Activated CD4-positive, alpha-beta memory T cell treated with anti-CD3 and anti-CD28 coated beads for 36 hours (primary cell): Measurements from ENCODE around the gene STK39. TPM values are rescaled to one million over a fixed set of nuclear protein-coding genes. Genes with fewer than 3 reads are reported as not detected.
"Not testable (repeated sequence)": the region's sequence is repeated elsewhere in the genome, so short reads cannot be mapped to it uniquely, and the experiment has no call there.

Experiments
- CTCF ChIA-PET: fragments of 350-600 bp; sonication (Branson Sonifier 250); formaldehyde crosslinking; loops from one replicate; lab custom pipeline; 2021; ENCODE audit warnings: antibody characterized with exemption, inconsistent platforms; lab: Charles Lee
- POLR2A ChIA-PET: fragments of 350-600 bp; sonication (Branson Sonifier 250); formaldehyde crosslinking; loops from one replicate; lab custom pipeline; 2021; ENCODE audit warnings: antibody characterized with exemption; lab: Charles Lee
- DNase-seq: peaks from one replicate; pipeline ENCODE4 v3.0.0-alpha.2; 2020
- H3K27ac Mint-ChIP-seq: one replicate; pipeline ENCODE4 v1.8.0; 2021; ENCODE audit warnings: mixed read lengths
- H3K27me3 Mint-ChIP-seq: one replicate; pipeline ENCODE4 v1.8.0; 2021; ENCODE audit warnings: mixed read lengths
- H3K36me3 Mint-ChIP-seq: one replicate; pipeline ENCODE4 v1.8.0; 2021; ENCODE audit warnings: mixed read lengths
- H3K4me1 Mint-ChIP-seq: one replicate; pipeline ENCODE4 v1.8.0; 2021; ENCODE audit warnings: low read depth, mixed read lengths
- H3K4me3 Mint-ChIP-seq: one replicate; pipeline ENCODE4 v1.8.0; 2021; ENCODE audit warnings: mild to moderate bottlenecking, mixed read lengths
- H3K9me3 Mint-ChIP-seq: one replicate; pipeline ENCODE4 v1.8.0; 2021; ENCODE audit warnings: mixed read lengths
- intact Hi-C: fragments of 100-400 bp; cut with micrococcal nuclease; formaldehyde crosslinking; loops from one replicate; pipeline ENCODE4 v1.15.1; 2023
- total RNA-seq, 2 experiments: library from RNA; stranded (reverse); gene quantifications; one replicate each; pipeline ENCODE4 v1.2.3, GENCODE V29; 2021

Gene STK39
- total RNA-seq, 2 experiments from 2014 or later, result 53.8 to 55.4 TPM

GRCh38 chr2:168138374-168138773 is 109.0 kb downstream of the STK39 start:
- ChIA-PET POLR2A (no interaction called here), CTCF (interaction anchor here (0.6 to 1.2 kb wide), 2 partner anchors 20 to 489 kb away, joined by 3 read pairs; no protein-coding TSS in a partner anchor)
- H3K4me3 Mint-ChIP-seq, result no peak overlapping the region
- no peaks in the 10 kb centered on the region for H3K27me3 Mint-ChIP-seq
- no peak for DNase-seq
- H3K36me3 Mint-ChIP-seq, result peaks cover 18% of the 10 kb centered on the region
- H3K9me3 Mint-ChIP-seq, result no peaks in the 10 kb centered on the region
- intact Hi-C loops, result loop anchor here (5.0 to 10.0 kb wide), 2 partner anchors 184 to 616 kb away; no protein-coding TSS in a partner anchor
- H3K4me1 Mint-ChIP-seq, result peaks cover 19% of the 10 kb centered on the region
- no peak overlapping the region for H3K27ac Mint-ChIP-seq

- Mint-ChIP-seq H3K9me3 (no peaks in the 10 kb centered on the region), H3K4me3 (no peak overlapping the region), H3K36me3 (peaks cover 25% of the 10 kb centered on the region), H3K4me1 (peaks cover 19% of the 10 kb centered on the region), H3K27me3 (no peaks in the 10 kb centered on the region), H3K27ac (peak overlapping the region; percentile 78)
- no peak for DNase-seq
- intact Hi-C loops, result loop anchor here (5.0 to 10.0 kb wide), 2 partner anchors 185 to 617 kb away; no protein-coding TSS in a partner anchor
- ChIA-PET POLR2A (no interaction called here), CTCF (interaction anchor here (0.6 to 1.2 kb wide), 5 partner anchors 18 to 664 kb away, joined by 3 to 5 read pairs (median 3); no protein-coding TSS in a partner anchor)
Observed at GRCh38 chr2:168137510-168138180, 109.8 kb downstream of the STK39 start.

GRCh38 chr2:168136392-168136977 is 110.9 kb downstream of the STK39 start:
- intact Hi-C loops, result loop anchor here (1.0 to 10.0 kb wide), 4 partner anchors 108 to 618 kb away; no protein-coding TSS in a partner anchor
- no peaks in the 10 kb centered on the region for H3K9me3 Mint-ChIP-seq
- no peaks in the 10 kb centered on the region for H3K27me3 Mint-ChIP-seq
- no peak for DNase-seq
- peaks cover 19% of the 10 kb centered on the region for H3K4me1 Mint-ChIP-seq
- ChIA-PET CTCF (interaction anchor here (0.6 to 1.6 kb wide), 4 partner anchors 12 to 200 kb away, joined by 3 to 11 read pairs (median 4); partner anchors contain the start of gene STK39), POLR2A (interaction anchor here (0.6 kb wide), 2 partner anchors 16 to 555 kb away, joined by 3 to 5 read pairs; no protein-coding TSS in a partner anchor)
- H3K27ac Mint-ChIP-seq, result no peak overlapping the region
- peaks cover 30% of the 10 kb centered on the region for H3K36me3 Mint-ChIP-seq
- H3K4me3 Mint-ChIP-seq, result no peak overlapping the region

GRCh38 chr2:168135630-168136029 is 111.8 kb downstream of the STK39 start:
- H3K4me1 Mint-ChIP-seq, result peaks cover 19% of the 10 kb centered on the region
- ChIA-PET POLR2A (interaction anchor here (0.6 kb wide), 2 partner anchors 17 to 556 kb away, joined by 3 to 5 read pairs; no protein-coding TSS in a partner anchor), CTCF (interaction anchor here (0.6 to 1.6 kb wide), 6 partner anchors 13 to 201 kb away, joined by 3 to 11 read pairs (median 4); partner anchors contain the start of gene STK39)
- no peak for DNase-seq
- no peak overlapping the region for H3K4me3 Mint-ChIP-seq
- intact Hi-C loops, result loop anchor here (1.0 to 10.0 kb wide), 4 partner anchors 109 to 619 kb away; no protein-coding TSS in a partner anchor
- H3K27me3 Mint-ChIP-seq, result no peaks in the 10 kb centered on the region
- no peaks in the 10 kb centered on the region for H3K9me3 Mint-ChIP-seq
- peaks cover 30% of the 10 kb centered on the region for H3K36me3 Mint-ChIP-seq
- H3K27ac Mint-ChIP-seq, result no peak overlapping the region

- H3K9me3 Mint-ChIP-seq, result no peaks in the 10 kb centered on the region
- intact Hi-C loops, result loop anchor here (5.0 to 10.0 kb wide), 2 partner anchors 187 to 620 kb away; no protein-coding TSS in a partner anchor
Observed at GRCh38 chr2:168135121-168135520, 112.3 kb downstream of the STK39 start.

GRCh38 chr2:168134485-168134884 is 112.9 kb downstream of the STK39 start:
- Mint-ChIP-seq H3K36me3 (peaks cover 35% of the 10 kb centered on the region), H3K4me3 (no peak overlapping the region), H3K4me1 (peaks cover 19% of the 10 kb centered on the region), H3K27me3 (no peaks in the 10 kb centered on the region), H3K27ac (no peak overlapping the region), H3K9me3 (no peaks in the 10 kb centered on the region)
- intact Hi-C loops, result loop anchor here (10.0 kb wide), 1 partner anchor 620 kb away; no protein-coding TSS in a partner anchor
- CTCF ChIA-PET, result interaction anchor here (0.7 kb wide), 1 partner anchor 202 kb away, joined by 3 read pairs; no protein-coding TSS in a partner anchor
- no peak for DNase-seq
- POLR2A ChIA-PET, result no interaction called here

More at GRCh38 chr2:168135121-168135520, 112.3 kb downstream of the STK39 start:
- no peak for DNase-seq
- Mint-ChIP-seq H3K27me3 (no peaks in the 10 kb centered on the region), H3K36me3 (peaks cover 31% of the 10 kb centered on the region), H3K27ac (no peak overlapping the region), H3K4me1 (peaks cover 19% of the 10 kb centered on the region), H3K4me3 (no peak overlapping the region)
- ChIA-PET POLR2A (no interaction called here), CTCF (interaction anchor here (0.7 to 1.6 kb wide), 2 partner anchors 26 to 202 kb away, joined by 4 to 11 read pairs; no protein-coding TSS in a partner anchor)

- POLR2A ChIA-PET, result no interaction called here
- intact Hi-C loops, result loop anchor here (10.0 kb wide), 1 partner anchor 622 kb away; no protein-coding TSS in a partner anchor
- no peak for DNase-seq
- Mint-ChIP-seq H3K27ac (no peak overlapping the region), H3K4me3 (no peak overlapping the region), H3K36me3 (peaks cover 33% of the 10 kb centered on the region), H3K9me3 (no peaks in the 10 kb centered on the region), H3K4me1 (peaks cover 9% of the 10 kb centered on the region), H3K27me3 (no peaks in the 10 kb centered on the region)
- CTCF ChIA-PET, result interaction anchor here (1.2 kb wide), 1 partner anchor 13 kb away, joined by 7 read pairs; no protein-coding TSS in a partner anchor
Observed at GRCh38 chr2:168132389-168132788, 115.0 kb downstream of the STK39 start.

GRCh38 chr2:168130346-168130745 is 117.0 kb downstream of the STK39 start:
- H3K27ac Mint-ChIP-seq, result no peak overlapping the region
- H3K36me3 Mint-ChIP-seq, result peaks cover 33% of the 10 kb centered on the region

GRCh38 chr2:168127371-168127770 is 120.0 kb downstream of the STK39 start:
- Mint-ChIP-seq H3K4me1 (peaks cover 2% of the 10 kb centered on the region), H3K27me3 (no peaks in the 10 kb centered on the region), H3K36me3 (peaks cover 39% of the 10 kb centered on the region), H3K27ac (no peak overlapping the region), H3K4me3 (no peak overlapping the region), H3K9me3 (no peaks in the 10 kb centered on the region)
- ChIA-PET CTCF (interaction anchor here (2.4 kb wide), 1 partner anchor 8 kb away, joined by 18 read pairs; no protein-coding TSS in a partner anchor), POLR2A (no interaction called here)
- no peak for DNase-seq
- intact Hi-C loops, result no loop called here

More at GRCh38 chr2:168130346-168130745, 117.0 kb downstream of the STK39 start:
- POLR2A ChIA-PET, result no interaction called here
- no peaks in the 10 kb centered on the region for H3K27me3 Mint-ChIP-seq
- CTCF ChIA-PET, result interaction anchor here (1.7 kb wide), 1 partner anchor 11 kb away, joined by 9 read pairs; no protein-coding TSS in a partner anchor
- no peak overlapping the region for H3K4me3 Mint-ChIP-seq
- DNase-seq, result no peak
- no peaks in the 10 kb centered on the region for H3K4me1 Mint-ChIP-seq
- no peaks in the 10 kb centered on the region for H3K9me3 Mint-ChIP-seq
- intact Hi-C loops, result loop anchor here (10.0 kb wide), 1 partner anchor 624 kb away; no protein-coding TSS in a partner anchor

GRCh38 chr2:168122210-168122609 is 125.2 kb downstream of the STK39 start:
- H3K4me1 Mint-ChIP-seq, H3K4me3 Mint-ChIP-seq, intact Hi-C loops, CTCF ChIA-PET, POLR2A ChIA-PET, H3K27me3 Mint-ChIP-seq, H3K27ac Mint-ChIP-seq, DNase-seq, H3K9me3 Mint-ChIP-seq: not testable (repeated sequence)
- H3K36me3 Mint-ChIP-seq, result peaks cover 23% of the 10 kb centered on the region

- intact Hi-C loops, result no loop called here
- H3K27me3 Mint-ChIP-seq, result no peaks in the 10 kb centered on the region
- no peak for DNase-seq
- no peak overlapping the region for H3K27ac Mint-ChIP-seq
- H3K9me3 Mint-ChIP-seq, result no peaks in the 10 kb centered on the region
- peaks cover 21% of the 10 kb centered on the region for H3K36me3 Mint-ChIP-seq
- CTCF ChIA-PET, result interaction anchor here (1.2 to 4.2 kb wide), 6 partner anchors 8 to 1581 kb away, joined by 3 to 50 read pairs (median 10); no protein-coding TSS in a partner anchor
- H3K4me3 Mint-ChIP-seq, result no peak overlapping the region
- peaks cover 2% of the 10 kb centered on the region for H3K4me1 Mint-ChIP-seq
- POLR2A ChIA-PET, result no interaction called here
Observed at GRCh38 chr2:168120730-168121129, 126.7 kb downstream of the STK39 start.
